H9 (cell line): ENCODE data around the gene GMPR. TPM values are rescaled to one million over a fixed set of nuclear protein-coding genes. Genes with fewer than 3 reads are reported as not detected.

Experiments
- DNase-seq: peaks from one replicate; pipeline ENCODE4 v3.0.0-alpha.2; 2017
- H2AFZ ChIP-seq: one replicate; pipeline ENCODE4 v1.6.1; 2013; ENCODE audit warnings: mild to moderate bottlenecking, low read length, control low read depth, moderate library complexity
- H2AK5ac ChIP-seq: 2 replicates; pipeline ENCODE4 v1.6.1; 2013; ENCODE audit warnings: low read length, control low read depth, mixed read lengths; ENCODE audit not compliant: insufficient read length
- H2BK120ac ChIP-seq: one replicate; pipeline ENCODE4 v1.6.1; 2013; ENCODE audit warnings: low read depth, mild to moderate bottlenecking, low read length, control low read depth, inconsistent platforms; ENCODE audit not compliant: poor library complexity, severe bottlenecking
- H2BK12ac ChIP-seq: 2 replicates; pipeline ENCODE4 v1.6.1; 2013; ENCODE audit warnings: low read length, control low read depth, mixed read lengths, low read depth; ENCODE audit not compliant: insufficient read length
- H2BK15ac ChIP-seq: 2 replicates; pipeline ENCODE4 v1.6.1; 2013; ENCODE audit warnings: low read depth, low read length, control low read depth
- H2BK20ac ChIP-seq: one replicate; pipeline ENCODE4 v1.6.1; 2013; ENCODE audit warnings: low read depth, mild to moderate bottlenecking, low read length, control low read depth, inconsistent platforms; ENCODE audit not compliant: poor library complexity, severe bottlenecking
- H2BK5ac ChIP-seq: 2 replicates; pipeline ENCODE4 v1.6.1; 2013; ENCODE audit warnings: low read length, control low read depth, mixed read lengths; ENCODE audit not compliant: insufficient read length
- H3K14ac ChIP-seq: 2 replicates; pipeline ENCODE4 v1.6.1; 2013; ENCODE audit warnings: low read length, control low read depth; ENCODE audit not compliant: insufficient read depth
- H3K18ac ChIP-seq: 2 replicates; pipeline ENCODE4 v1.6.1; 2013; ENCODE audit warnings: low read depth, mild to moderate bottlenecking, mixed read lengths, low read length, control low read depth; ENCODE audit not compliant: insufficient read length
- H3K23ac ChIP-seq: 2 replicates; pipeline ENCODE4 v1.6.1; 2013; ENCODE audit warnings: low read length, control low read depth, mixed read lengths, low read depth; ENCODE audit not compliant: insufficient read length
- H3K23me2 ChIP-seq: 2 replicates; pipeline ENCODE4 v1.6.1; 2013; ENCODE audit warnings: low read depth, mild to moderate bottlenecking, mixed read lengths, low read length, control low read depth; ENCODE audit not compliant: insufficient read length, poor library complexity, severe bottlenecking
- H3K27ac ChIP-seq: 2 replicates; pipeline ENCODE4 v1.5.1; 2013; ENCODE audit warnings: low read length, control low read depth, mixed read lengths, low read depth; ENCODE audit not compliant: insufficient read length
- H3K27me3 ChIP-seq: 2 replicates; pipeline ENCODE4 v1.6.1; 2013; ENCODE audit warnings: low read length, control low read depth, inconsistent platforms; ENCODE audit not compliant: insufficient read depth
- H3K4ac ChIP-seq: 2 replicates; pipeline ENCODE4 v1.6.1; 2013; ENCODE audit warnings: low read depth, mild to moderate bottlenecking, control low read depth, inconsistent platforms, low read length, moderate library complexity
- H3K4me1 ChIP-seq: 2 replicates; pipeline ENCODE4 v1.6.1; 2013; ENCODE audit warnings: low read length, control low read depth, inconsistent platforms; ENCODE audit not compliant: insufficient read depth
- H3K4me2 ChIP-seq: 2 replicates; pipeline ENCODE4 v1.6.1; 2013; ENCODE audit warnings: low read length, control low read depth, mixed read lengths; ENCODE audit not compliant: insufficient read length, insufficient read depth
- H3K56ac ChIP-seq: 2 replicates; pipeline ENCODE4 v1.6.1; 2013; ENCODE audit warnings: low read depth, mild to moderate bottlenecking, mixed read lengths, low read length, control low read depth; ENCODE audit not compliant: insufficient read length
- H3K79me1 ChIP-seq: 2 replicates; pipeline ENCODE4 v1.6.1; 2013; ENCODE audit warnings: low read depth, mild to moderate bottlenecking, moderate library complexity, low read length, control low read depth, inconsistent platforms; ENCODE audit not compliant: insufficient read depth, poor library complexity, severe bottlenecking
- H3K79me2 ChIP-seq: 2 replicates; pipeline ENCODE4 v1.6.1; 2013; ENCODE audit warnings: low read length, control low read depth, inconsistent platforms; ENCODE audit not compliant: insufficient read depth
- H3K9ac ChIP-seq: 2 replicates; pipeline ENCODE4 v1.6.1; 2013; ENCODE audit warnings: low read length, control low read depth, mixed read lengths; ENCODE audit not compliant: insufficient read length; ENCODE audit errors: extremely low read depth
- H3K9me3 ChIP-seq: one replicate; pipeline ENCODE4 v1.6.1; 2013; ENCODE audit warnings: low read depth, low read length, inconsistent platforms; ENCODE audit not compliant: control insufficient read depth
- H3T11ph ChIP-seq: one replicate; pipeline ENCODE4 v1.6.1; 2013; ENCODE audit warnings: mild to moderate bottlenecking, low read length, control low read depth, inconsistent platforms
- H4K20me1 ChIP-seq: one replicate; pipeline ENCODE4 v1.6.1; 2013; ENCODE audit not compliant: control insufficient read depth, insufficient read length, insufficient read depth
- H4K5ac ChIP-seq: 2 replicates; pipeline ENCODE4 v1.6.1; 2013; ENCODE audit warnings: low read depth, mild to moderate bottlenecking, mixed read lengths, low read length, control low read depth; ENCODE audit not compliant: insufficient read length
- H4K8ac ChIP-seq: replicated peaks from 2 replicates; pipeline ENCODE4 v1.6.1; 2013; ENCODE audit warnings: low read length, control low read depth, mixed read lengths, low read depth; ENCODE audit not compliant: insufficient read length
- H4K91ac ChIP-seq: 2 replicates; pipeline ENCODE4 v1.6.1; 2013; ENCODE audit warnings: low read depth, mild to moderate bottlenecking, moderate library complexity, mixed read lengths, low read length, control low read depth; ENCODE audit not compliant: insufficient read length
- H3K27ac Mint-ChIP-seq, 3 experiments: 2 replicates in 2 of 3; 3 replicates in 1 of 3; pipeline ENCODE4 v1.8.0; 2020 to 2021; ENCODE audit warnings: mixed read lengths in 3 of 3, mild to moderate bottlenecking in 1 of 3, moderate library complexity in 1 of 3
- H3K27me3 Mint-ChIP-seq: 2 replicates; pipeline ENCODE4 v1.8.0; 2021; ENCODE audit warnings: low read depth, mild to moderate bottlenecking, moderate library complexity, mixed read lengths
- H3K36me3 Mint-ChIP-seq, 3 experiments: 2 replicates in 2 of 3; 3 replicates in 1 of 3; pipeline ENCODE4 v1.8.0; 2020 to 2021; ENCODE audit warnings: low read depth in 3 of 3, mixed read lengths in 3 of 3; ENCODE audit not compliant: insufficient read depth in 1 of 3
- H3K4me1 Mint-ChIP-seq, 2 experiments: 2 replicates each; pipeline ENCODE4 v1.8.0; 2020; ENCODE audit warnings: mixed read lengths in 2 of 2
- H3K4me3 Mint-ChIP-seq, 2 experiments: 2 replicates in 1 of 2; 3 replicates in 1 of 2; pipeline ENCODE4 v1.8.0; 2020 to 2021; ENCODE audit warnings: mild to moderate bottlenecking in 2 of 2, mixed read lengths in 2 of 2, moderate library complexity in 1 of 2
- H3K9me3 Mint-ChIP-seq, 2 experiments: 2 replicates in 1 of 2; 3 replicates in 1 of 2; pipeline ENCODE4 v1.8.0; 2020; ENCODE audit warnings: mild to moderate bottlenecking in 2 of 2, mixed read lengths in 2 of 2, moderate library complexity in 1 of 2
- WGBS: extraction: QIAGEN DNeasy Blood & Tissue Kit; methylation state at CpG from one replicate; pipeline ENCODE4 v1.1.7; 2013; ENCODE audit warnings: missing lambda C conversion rate, low lambda C conversion rate, mixed read lengths; ENCODE audit not compliant: insufficient read length; ENCODE audit errors: extremely low coverage; 5-methylcytosine and 5-hydroxymethylcytosine counted together
- total RNA-seq: library from RNA; stranded (reverse); gene quantifications from 2 replicates; pipeline ENCODE4 v1.2.1, GENCODE V29; 2021
- TF ChIP-seq, protein P1 (sequence below): fragments of 200-600 bp; sonication (generic); conservative IDR thresholded peaks from 3 replicates; pipeline ENCODE4 v1.8.0; 2021; ENCODE audit warnings: antibody characterized with exemption, mild to moderate bottlenecking

GMPR gene
- total RNA-seq, 1 experiment from 2014 or later = 0.70 TPM

DNA sequence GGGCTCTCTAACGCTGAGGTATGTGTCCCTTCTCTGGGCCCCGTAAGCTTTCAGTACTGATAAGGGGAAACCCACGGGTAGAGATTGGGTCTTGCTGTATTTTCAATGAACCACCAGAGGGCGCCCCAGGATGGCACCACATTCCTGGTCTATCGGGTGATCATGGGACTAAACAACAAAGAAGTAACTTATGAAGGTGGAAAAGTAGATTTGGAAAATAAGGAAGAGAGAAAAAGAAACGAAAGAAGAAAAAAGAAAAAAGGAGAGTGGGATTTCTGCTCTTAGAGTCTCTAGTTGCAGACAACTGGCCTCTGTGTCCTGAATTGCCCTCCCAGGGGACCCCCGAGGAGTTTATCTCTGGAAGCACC, 93.8 kb downstream of the GMPR start:
- WGBS = no CpG with 5 or more reads among the region's 7 CpGs
- no peaks in the 10 kb centered on the region for H4K20me1 ChIP-seq

More for the DNA sequence above, 93.8 kb downstream of the GMPR start:
- Histone ChIP-seq H2BK15ac (no peak overlapping the region), H2AK5ac (no peak overlapping the region), H3K56ac (no peak overlapping the region), H4K8ac (no peak overlapping the region), H3K9me3 (no peaks in the 10 kb centered on the region), H4K5ac (no peak overlapping the region), H3K27me3 (no peaks in the 10 kb centered on the region), H3K4ac (no peak overlapping the region), H3K4me1 (0 out of 2 replicates have a peak, but pooled peaks cover 3% of the 10 kb centered on the region), H2BK5ac (no peak overlapping the region), H2AFZ (no peak overlapping the region), H2BK20ac (no peak overlapping the region), H3K27ac (peak overlapping the region; percentile 62), H2BK120ac (no peak overlapping the region), H3K79me2 (no peaks in the 10 kb centered on the region), H4K91ac (no peak overlapping the region), H3K9ac (no peak overlapping the region), H3K14ac (no peak overlapping the region), H3K79me1 (no peaks in the 10 kb centered on the region), H3K18ac (no peak overlapping the region), H3K23me2 (no peaks in the 10 kb centered on the region), H3T11ph (no peak overlapping the region), H3K23ac (no peak overlapping the region), H2BK12ac (no peak overlapping the region), H3K4me2 (peak overlapping the region; percentile 59)
- TF ChIP-seq, protein P1, sequence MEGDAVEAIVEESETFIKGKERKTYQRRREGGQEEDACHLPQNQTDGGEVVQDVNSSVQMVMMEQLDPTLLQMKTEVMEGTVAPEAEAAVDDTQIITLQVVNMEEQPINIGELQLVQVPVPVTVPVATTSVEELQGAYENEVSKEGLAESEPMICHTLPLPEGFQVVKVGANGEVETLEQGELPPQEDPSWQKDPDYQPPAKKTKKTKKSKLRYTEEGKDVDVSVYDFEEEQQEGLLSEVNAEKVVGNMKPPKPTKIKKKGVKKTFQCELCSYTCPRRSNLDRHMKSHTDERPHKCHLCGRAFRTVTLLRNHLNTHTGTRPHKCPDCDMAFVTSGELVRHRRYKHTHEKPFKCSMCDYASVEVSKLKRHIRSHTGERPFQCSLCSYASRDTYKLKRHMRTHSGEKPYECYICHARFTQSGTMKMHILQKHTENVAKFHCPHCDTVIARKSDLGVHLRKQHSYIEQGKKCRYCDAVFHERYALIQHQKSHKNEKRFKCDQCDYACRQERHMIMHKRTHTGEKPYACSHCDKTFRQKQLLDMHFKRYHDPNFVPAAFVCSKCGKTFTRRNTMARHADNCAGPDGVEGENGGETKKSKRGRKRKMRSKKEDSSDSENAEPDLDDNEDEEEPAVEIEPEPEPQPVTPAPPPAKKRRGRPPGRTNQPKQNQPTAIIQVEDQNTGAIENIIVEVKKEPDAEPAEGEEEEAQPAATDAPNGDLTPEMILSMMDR = peak; percentile 94
- DNase-seq = peak; percentile 92
- peaks cover 5% of the 10 kb centered on the region; the same call in 1 of the 2 replicates for H3K27me3 Mint-ChIP-seq
- H3K27ac Mint-ChIP-seq = no peak overlapping the region
- no peaks in the 10 kb centered on the region for H3K36me3 Mint-ChIP-seq
- no peaks in the 10 kb centered on the region for H3K9me3 Mint-ChIP-seq
- no peak overlapping the region for H3K4me3 Mint-ChIP-seq
- peaks cover 3 to 5% of the 10 kb centered on the region in 2 experiments; a peak in 2 of 4 replicates for H3K4me1 Mint-ChIP-seq
